ENCODE results near the gene LAX1.

The LAX1 gene

GRCh38 chr1:203796236-203796605 is 31.2 kb downstream of the LAX1 start:
- TF ChIP-seq SUZ12 (IDR thresholded peaks at IDR 0.05; ENCODE audit: extremely low read depth, insufficient read depth, insufficient read length) (no peak), YY1 (IDR thresholded peaks at IDR 0.05; ENCODE audit: insufficient read depth, insufficient read length) (no peak), ZNF274 (IDR thresholded peaks at IDR 0.05; ENCODE audit: low read depth, low read length) (no peak)
- no peak for DNase-seq (ENCODE audit: low read depth, low spot score)
- H3K9ac ChIP-seq (ENCODE audit: insufficient read length, low read depth) = peak overlapping the region; percentile 89

GRCh38 chr1:203797216-203797615 is 32.2 kb downstream of the LAX1 start:
- Histone ChIP-seq H3K27me3 (ENCODE audit: insufficient read depth, insufficient read length) (no peaks in the 10 kb centered on the region), H3K4me3 (ENCODE audit: insufficient read length, low read depth) (peak overlapping the region; percentile 58), H3K9ac (ENCODE audit: insufficient read length, low read depth) (no peak overlapping the region), H3K9me3 (ENCODE audit: insufficient read depth, low read length) (peaks cover 34% of the 10 kb centered on the region; the same call in 1 of the 2 replicates), H3K36me3 (ENCODE audit: insufficient read depth, insufficient read length, low read length) (peaks cover 60% of the 10 kb centered on the region), H3K4me1 (ENCODE audit: insufficient read depth, insufficient read length) (no peaks in the 10 kb centered on the region)
- DNase-seq (ENCODE audit: low read depth, low spot score) = no peak
- TF ChIP-seq YY1 (IDR thresholded peaks at IDR 0.05; ENCODE audit: insufficient read depth, insufficient read length) = no peak
- TF ChIP-seq SUZ12 (IDR thresholded peaks at IDR 0.05; ENCODE audit: extremely low read depth, insufficient read depth, insufficient read length) = no peak
- no peak for TF ChIP-seq ZNF274 (IDR thresholded peaks at IDR 0.05; ENCODE audit: low read depth, low read length)

More at GRCh38 chr1:203796236-203796605, 31.2 kb downstream of the LAX1 start:
- Histone ChIP-seq H3K27me3 (ENCODE audit: insufficient read depth, insufficient read length) (no peaks in the 10 kb centered on the region), H3K36me3 (ENCODE audit: insufficient read depth, insufficient read length, low read length) (peaks cover 51% of the 10 kb centered on the region), H3K9me3 (ENCODE audit: insufficient read depth, low read length) (peaks cover 34% of the 10 kb centered on the region; the same call in 1 of the 2 replicates), H3K4me3 (ENCODE audit: insufficient read length, low read depth) (peak overlapping the region; percentile 58), H3K4me1 (ENCODE audit: insufficient read depth, insufficient read length) (no peaks in the 10 kb centered on the region)

GRCh38 chr1:203797948-203798655 is 33.1 kb downstream of the LAX1 start:
- H3K9me3 ChIP-seq (ENCODE audit: insufficient read depth, low read length) = peaks cover 34% of the 10 kb centered on the region; the same call in 1 of the 2 replicates
- H3K4me1 ChIP-seq (ENCODE audit: insufficient read depth, insufficient read length) = no peaks in the 10 kb centered on the region
- DNase-seq (ENCODE audit: low read depth, low spot score) = no peak
- TF ChIP-seq ZNF274 (IDR thresholded peaks at IDR 0.05; ENCODE audit: low read depth, low read length) (no peak), YY1 (IDR thresholded peaks at IDR 0.05; ENCODE audit: insufficient read depth, insufficient read length) (no peak), SUZ12 (IDR thresholded peaks at IDR 0.05; ENCODE audit: extremely low read depth, insufficient read depth, insufficient read length) (no peak)
- no peak overlapping the region for H3K9ac ChIP-seq (ENCODE audit: insufficient read length, low read depth)
- no peak overlapping the region for H3K4me3 ChIP-seq (ENCODE audit: insufficient read length, low read depth)
- peaks cover 66% of the 10 kb centered on the region for H3K36me3 ChIP-seq (ENCODE audit: insufficient read depth, insufficient read length, low read length)
- H3K27me3 ChIP-seq (ENCODE audit: insufficient read depth, insufficient read length) = no peaks in the 10 kb centered on the region

- H3K9ac ChIP-seq (ENCODE audit: insufficient read length, low read depth) = no peak overlapping the region
- peaks cover 34% of the 10 kb centered on the region; the same call in 1 of the 2 replicates for H3K9me3 ChIP-seq (ENCODE audit: insufficient read depth, low read length)
- H3K4me3 ChIP-seq (ENCODE audit: insufficient read length, low read depth) = no peak overlapping the region
- no peaks in the 10 kb centered on the region for H3K27me3 ChIP-seq (ENCODE audit: insufficient read depth, insufficient read length)
- DNase-seq (ENCODE audit: low read depth, low spot score) = no peak
- TF ChIP-seq YY1 (IDR thresholded peaks at IDR 0.05; ENCODE audit: insufficient read depth, insufficient read length) (no peak), SUZ12 (IDR thresholded peaks at IDR 0.05; ENCODE audit: extremely low read depth, insufficient read depth, insufficient read length) (no peak), ZNF274 (IDR thresholded peaks at IDR 0.05; ENCODE audit: low read depth, low read length) (no peak)
- H3K4me1 ChIP-seq (ENCODE audit: insufficient read depth, insufficient read length) = no peaks in the 10 kb centered on the region
- peaks cover 76% of the 10 kb centered on the region for H3K36me3 ChIP-seq (ENCODE audit: insufficient read depth, insufficient read length, low read length)
Observed at GRCh38 chr1:203799157-203799556, 34.2 kb downstream of the LAX1 start.

GRCh38 chr1:203799971-203800370 is 35.0 kb downstream of the LAX1 start:
- no peaks in the 10 kb centered on the region for H3K4me1 ChIP-seq (ENCODE audit: insufficient read depth, insufficient read length)
- H3K9me3 ChIP-seq (ENCODE audit: insufficient read depth, low read length) = peaks cover 34% of the 10 kb centered on the region; the same call in 1 of the 2 replicates
- TF ChIP-seq ZNF274 (IDR thresholded peaks at IDR 0.05; ENCODE audit: low read depth, low read length) (no peak), SUZ12 (IDR thresholded peaks at IDR 0.05; ENCODE audit: extremely low read depth, insufficient read depth, insufficient read length) (no peak), YY1 (IDR thresholded peaks at IDR 0.05; ENCODE audit: insufficient read depth, insufficient read length) (no peak)
- H3K4me3 ChIP-seq (ENCODE audit: insufficient read length, low read depth) = no peak overlapping the region
- H3K36me3 ChIP-seq (ENCODE audit: insufficient read depth, insufficient read length, low read length) = peaks cover 84% of the 10 kb centered on the region
- no peak for DNase-seq (ENCODE audit: low read depth, low spot score)
- no peaks in the 10 kb centered on the region for H3K27me3 ChIP-seq (ENCODE audit: insufficient read depth, insufficient read length)
- no peak overlapping the region for H3K9ac ChIP-seq (ENCODE audit: insufficient read length, low read depth)

GRCh38 chr1:203805689-203806088 is 40.7 kb downstream of the LAX1 start:
- H3K36me3 ChIP-seq (ENCODE audit: insufficient read depth, insufficient read length, low read length) = peaks cover 91% of the 10 kb centered on the region

GRCh38 chr1:203807196-203807595 is 42.2 kb downstream of the LAX1 start:
- Histone ChIP-seq H3K27me3 (ENCODE audit: insufficient read depth, insufficient read length) (no peaks in the 10 kb centered on the region), H3K36me3 (ENCODE audit: insufficient read depth, insufficient read length, low read length) (peaks cover 91% of the 10 kb centered on the region), H3K9me3 (ENCODE audit: insufficient read depth, low read length) (no peaks in the 10 kb centered on the region), H3K9ac (ENCODE audit: insufficient read length, low read depth) (no peak overlapping the region), H3K4me3 (ENCODE audit: insufficient read length, low read depth) (no peak overlapping the region), H3K4me1 (ENCODE audit: insufficient read depth, insufficient read length) (no peaks in the 10 kb centered on the region)
- TF ChIP-seq SUZ12 (IDR thresholded peaks at IDR 0.05; ENCODE audit: extremely low read depth, insufficient read depth, insufficient read length) = no peak
- no peak for TF ChIP-seq YY1 (IDR thresholded peaks at IDR 0.05; ENCODE audit: insufficient read depth, insufficient read length)
- no peak for TF ChIP-seq ZNF274 (IDR thresholded peaks at IDR 0.05; ENCODE audit: low read depth, low read length)
- DNase-seq (ENCODE audit: low read depth, low spot score) = no peak

More at GRCh38 chr1:203805689-203806088, 40.7 kb downstream of the LAX1 start:
- Histone ChIP-seq H3K4me3 (ENCODE audit: insufficient read length, low read depth) (no peak overlapping the region), H3K27me3 (ENCODE audit: insufficient read depth, insufficient read length) (no peaks in the 10 kb centered on the region), H3K9ac (ENCODE audit: insufficient read length, low read depth) (no peak overlapping the region), H3K4me1 (ENCODE audit: insufficient read depth, insufficient read length) (no peaks in the 10 kb centered on the region), H3K9me3 (ENCODE audit: insufficient read depth, low read length) (no peaks in the 10 kb centered on the region)
- TF ChIP-seq ZNF274 (IDR thresholded peaks at IDR 0.05; ENCODE audit: low read depth, low read length) = no peak
- TF ChIP-seq YY1 (IDR thresholded peaks at IDR 0.05; ENCODE audit: insufficient read depth, insufficient read length) = no peak
- no peak for TF ChIP-seq SUZ12 (IDR thresholded peaks at IDR 0.05; ENCODE audit: extremely low read depth, insufficient read depth, insufficient read length)
- DNase-seq (ENCODE audit: low read depth, low spot score) = no peak

All from NT2/D1 (cell line).